Thyroid gland (tissue), 4 donors: Measurements from ENCODE around the gene WHRN.

Source experiments
- CTCF ChIP-seq, 6 experiments: fragments of 200-600 bp in 3 of 6; fragments of 450-650 bp in 3 of 6; sonication (generic) in 3 of 6; IDR thresholded peaks; one replicate each; pipeline ENCODE4 v1.5.1; 2016 to 2019; ENCODE audit warnings: antibody characterized with exemption in 6 of 6, mild to moderate bottlenecking in 2 of 6, inconsistent platforms in 1 of 6, moderate library complexity in 1 of 6
- POLR2A ChIP-seq, 2 donors: fragments of 450-650 bp; IDR thresholded peaks; one replicate each; pipeline ENCODE4 v1.6.1; 2017; ENCODE audit warnings: antibody characterized with exemption in 2 of 2, mild to moderate bottlenecking in 2 of 2, moderate library complexity in 1 of 2

GRCh38 chr9:114449236-114449635, 56.0 kb downstream of the WHRN start:
- TF ChIP-seq CTCF (IDR thresholded peaks at IDR 0.05): no peak
- TF ChIP-seq POLR2A (IDR thresholded peaks at IDR 0.05): no peak
